Measurements from ENCODE around the gene ISOC1. TPM values are rescaled to one million over a fixed set of nuclear protein-coding genes. Genes with fewer than 3 reads are reported as not detected.

The ISOC1 gene
- total and polyA plus RNA-seq, 2 donors (not counting 1 experiment from before 2014, with no cell fraction given) = 15.4 to 21.1 TPM

- no peak overlapping the region for H3K4me2 ChIP-seq (ENCODE audit: extremely low read depth, insufficient read depth, low read length)
- H3K4me1 ChIP-seq (ENCODE audit: control insufficient read depth, extremely low read depth, insufficient read depth, low read length) = no peaks in the 10 kb centered on the region
- DNase-seq (ENCODE audit: low read depth in 2 of 2) = peak in 1 of 2 donors; percentile 56
- H3K27me3 ChIP-seq (ENCODE audit: control insufficient read depth, insufficient read depth, low read length) = no peaks in the 10 kb centered on the region
- H2AFZ ChIP-seq (ENCODE audit: low read length) = no peak overlapping the region
- H3K79me2 ChIP-seq (ENCODE audit: control insufficient read depth, insufficient read depth, low read length) = no peaks in the 10 kb centered on the region
- no peak overlapping the region for H3K9ac ChIP-seq (ENCODE audit: insufficient read depth, low read length)
- H4K20me1 ChIP-seq (ENCODE audit: control insufficient read depth, extremely low read depth, insufficient read depth, low read length) = no peaks in the 10 kb centered on the region
- no peak for TF ChIP-seq CTCF (conservative IDR thresholded peaks at IDR 0.05 in 1 of 2, IDR thresholded peaks at IDR 0.05 in 1 of 2; ENCODE audit: low read depth in 1 of 2, low read length in 2 of 2)
- TF ChIP-seq EZH2 (IDR thresholded peaks at IDR 0.05; ENCODE audit: low read length, missing control alignments) = no peak
- H3K36me3 ChIP-seq (ENCODE audit: control insufficient read depth, insufficient read depth, low read length) = no peaks in the 10 kb centered on the region
- H3K9me3 ChIP-seq (ENCODE audit: control insufficient read depth, insufficient read depth, low read depth, low read length) = no peaks in the 10 kb centered on the region
- H3K27ac ChIP-seq (ENCODE audit: insufficient read depth, low read length) = no peak overlapping the region
- H3K4me3 ChIP-seq (replicated peaks in 1 of 4; ENCODE audit: control extremely low read depth in 1 of 4, insufficient read depth in 1 of 4, low read depth in 3 of 4, low read length in 4 of 4) = no peak overlapping the region
Observed at GRCh38 chr5:129049126-129049799, 45.3 kb upstream of the ISOC1 start.

- no peaks in the 10 kb centered on the region for H3K27me3 ChIP-seq (ENCODE audit: control insufficient read depth, insufficient read depth, low read length)
- no peak for DNase-seq (ENCODE audit: low read depth in 2 of 2)
- H2AFZ ChIP-seq (ENCODE audit: low read length) = no peak overlapping the region
- H3K27ac ChIP-seq (ENCODE audit: insufficient read depth, low read length) = no peak overlapping the region
- no peak overlapping the region for H3K4me2 ChIP-seq (ENCODE audit: extremely low read depth, insufficient read depth, low read length)
- no peak overlapping the region for H3K9ac ChIP-seq (ENCODE audit: insufficient read depth, low read length)
- H3K79me2 ChIP-seq (ENCODE audit: control insufficient read depth, insufficient read depth, low read length) = no peaks in the 10 kb centered on the region
- H3K4me3 ChIP-seq (replicated peaks in 1 of 4; ENCODE audit: control extremely low read depth in 1 of 4, insufficient read depth in 1 of 4, low read depth in 3 of 4, low read length in 4 of 4) = no peak overlapping the region
- TF ChIP-seq EZH2 (IDR thresholded peaks at IDR 0.05; ENCODE audit: low read length, missing control alignments) (no peak), CTCF (conservative IDR thresholded peaks at IDR 0.05 in 1 of 2, IDR thresholded peaks at IDR 0.05 in 1 of 2; ENCODE audit: low read depth in 1 of 2, low read length in 2 of 2) (no peak)
- no peaks in the 10 kb centered on the region for H3K4me1 ChIP-seq (ENCODE audit: control insufficient read depth, extremely low read depth, insufficient read depth, low read length)
- no peaks in the 10 kb centered on the region for H3K9me3 ChIP-seq (ENCODE audit: control insufficient read depth, insufficient read depth, low read depth, low read length)
- H4K20me1 ChIP-seq (ENCODE audit: control insufficient read depth, extremely low read depth, insufficient read depth, low read length) = no peaks in the 10 kb centered on the region
- no peaks in the 10 kb centered on the region for H3K36me3 ChIP-seq (ENCODE audit: control insufficient read depth, insufficient read depth, low read length)
Observed at GRCh38 chr5:129051283-129051682, 43.3 kb upstream of the ISOC1 start.

- no peaks in the 10 kb centered on the region for H3K9me3 ChIP-seq (ENCODE audit: control insufficient read depth, insufficient read depth, low read depth, low read length)
- no peak for TF ChIP-seq EZH2 (IDR thresholded peaks at IDR 0.05; ENCODE audit: low read length, missing control alignments)
- TF ChIP-seq CTCF (conservative IDR thresholded peaks at IDR 0.05 in 1 of 2, IDR thresholded peaks at IDR 0.05 in 1 of 2; ENCODE audit: low read depth in 1 of 2, low read length in 2 of 2) = peak in 1 of 2 donors; percentile 6
- DNase-seq (ENCODE audit: low read depth in 2 of 2) = no peak
Observed at GRCh38 chr5:129053438-129053837, 41.1 kb upstream of the ISOC1 start.

More at GRCh38 chr5:129053438-129053837, 41.1 kb upstream of the ISOC1 start:
- Histone ChIP-seq H3K27ac (ENCODE audit: insufficient read depth, low read length) (no peak overlapping the region), H3K36me3 (ENCODE audit: control insufficient read depth, insufficient read depth, low read length) (no peaks in the 10 kb centered on the region), H3K79me2 (ENCODE audit: control insufficient read depth, insufficient read depth, low read length) (no peaks in the 10 kb centered on the region), H3K27me3 (ENCODE audit: control insufficient read depth, insufficient read depth, low read length) (no peaks in the 10 kb centered on the region), H3K4me3 (replicated peaks in 1 of 4; ENCODE audit: control extremely low read depth in 1 of 4, insufficient read depth in 1 of 4, low read depth in 3 of 4, low read length in 4 of 4) (no peak overlapping the region), H4K20me1 (ENCODE audit: control insufficient read depth, extremely low read depth, insufficient read depth, low read length) (no peaks in the 10 kb centered on the region), H3K9ac (ENCODE audit: insufficient read depth, low read length) (no peak overlapping the region), H3K4me2 (ENCODE audit: extremely low read depth, insufficient read depth, low read length) (no peak overlapping the region), H2AFZ (ENCODE audit: low read length) (no peak overlapping the region), H3K4me1 (ENCODE audit: control insufficient read depth, extremely low read depth, insufficient read depth, low read length) (no peaks in the 10 kb centered on the region)
